Activated CD8-positive, alpha-beta memory T cell treated with anti-CD3 and anti-CD28 coated beads for 4 hours (primary cell): ENCODE measurements around the gene HOXD4.

ENCODE experiments used
- DNase-seq, 2 donors: peaks; one replicate each; pipeline ENCODE4 v3.0.0-alpha.2; 2020; ENCODE audit warnings: low read depth in 2 of 2

Gene HOXD4

DNA sequence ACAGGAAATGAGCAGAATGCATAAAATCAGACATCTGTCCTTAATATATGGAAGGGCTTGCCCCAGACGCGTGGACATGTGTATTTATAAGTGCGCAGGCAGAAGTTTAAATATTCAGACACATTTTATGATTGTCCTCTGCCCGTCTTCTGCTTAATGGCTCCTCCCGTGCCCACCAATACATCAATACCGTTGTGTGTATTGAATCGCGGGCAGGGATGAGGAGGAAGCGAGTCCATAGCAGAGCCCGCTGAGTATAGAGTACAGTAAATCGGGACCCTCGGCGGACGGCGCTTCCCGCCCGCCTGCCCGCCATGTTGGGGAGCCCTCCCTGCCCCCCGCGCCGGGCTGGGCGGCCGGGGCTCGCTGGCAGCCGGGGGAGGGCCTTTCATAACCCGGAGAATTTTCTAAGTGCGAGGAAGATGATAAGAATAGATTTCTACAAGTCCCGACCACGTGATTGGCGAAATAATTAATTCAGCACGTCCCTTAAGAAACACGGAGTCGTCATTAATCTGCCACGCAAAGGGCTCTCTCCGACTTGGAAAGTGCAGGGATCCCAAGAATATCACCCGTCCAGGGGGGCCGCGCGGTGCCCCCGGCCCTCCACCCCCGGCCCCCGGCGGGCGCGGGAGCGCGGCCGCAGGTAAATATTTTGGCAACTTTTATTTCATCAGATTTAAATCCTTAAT, 5.6 kb downstream of the HOXD4 start, which contains the start of gene HOXD3:
Gene HOXD3 (plus strand): TSS at position 501 of the 692 bp plus-strand sequence. CDS start 11,808 bp downstream, outside the sequence.
- no peak for DNase-seq

DNA sequence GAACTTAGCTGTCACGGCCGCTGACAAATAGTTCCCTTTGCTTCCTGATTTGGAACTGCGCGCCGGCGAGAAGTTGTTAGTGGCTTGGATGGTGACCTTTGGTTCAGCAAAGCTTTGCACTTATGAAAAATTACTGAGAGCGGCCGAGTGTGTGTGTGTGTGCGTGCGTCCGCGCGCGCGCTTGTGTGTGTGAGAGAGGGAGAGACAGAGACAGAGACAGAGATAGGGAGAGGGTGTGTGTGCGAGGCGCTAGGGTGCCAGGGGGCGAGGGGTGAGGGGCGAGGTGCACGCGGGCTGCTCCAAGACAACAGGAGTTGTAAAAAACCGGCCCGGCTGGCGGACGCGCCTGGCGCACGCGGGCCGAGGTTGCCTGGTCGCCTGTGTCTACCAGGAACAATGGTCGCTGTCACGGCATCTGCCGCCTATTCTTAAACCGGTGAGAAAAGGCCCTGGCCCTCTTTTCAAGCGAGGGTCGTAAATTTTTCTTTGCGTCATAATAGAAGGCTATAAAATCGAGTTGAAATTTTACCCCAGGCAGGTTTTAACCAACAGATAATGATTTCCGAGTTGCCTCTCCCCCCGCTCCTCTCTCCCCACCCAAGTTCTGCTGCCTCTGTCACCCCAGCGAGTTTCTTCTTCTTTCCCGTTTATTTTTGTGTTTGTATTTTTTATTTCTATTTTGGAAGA, 6.3 kb downstream of the HOXD4 start:
- DNase-seq: no peak

DNA sequence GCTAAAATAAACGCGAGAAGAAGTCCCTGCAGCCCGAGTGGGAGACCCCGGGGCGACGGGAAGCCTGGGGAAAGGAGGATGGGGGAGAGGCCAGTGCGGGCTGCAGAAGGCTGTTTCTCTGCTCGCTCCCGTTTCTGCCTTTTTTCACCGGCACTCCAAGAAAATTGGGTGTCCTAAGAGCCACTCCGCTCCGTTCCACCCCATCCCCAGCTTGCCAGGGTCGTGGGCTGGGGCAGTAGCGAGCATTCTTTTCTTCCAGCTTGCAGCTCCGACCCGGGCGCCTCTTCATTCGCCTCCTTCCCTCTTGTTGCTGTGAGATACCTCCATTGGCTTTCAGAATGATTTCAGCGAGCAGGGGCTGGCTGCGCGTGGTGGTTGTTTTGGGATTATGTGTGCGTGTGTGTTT, 6.8 kb downstream of the HOXD4 start:
- no peak for DNase-seq

DNA sequence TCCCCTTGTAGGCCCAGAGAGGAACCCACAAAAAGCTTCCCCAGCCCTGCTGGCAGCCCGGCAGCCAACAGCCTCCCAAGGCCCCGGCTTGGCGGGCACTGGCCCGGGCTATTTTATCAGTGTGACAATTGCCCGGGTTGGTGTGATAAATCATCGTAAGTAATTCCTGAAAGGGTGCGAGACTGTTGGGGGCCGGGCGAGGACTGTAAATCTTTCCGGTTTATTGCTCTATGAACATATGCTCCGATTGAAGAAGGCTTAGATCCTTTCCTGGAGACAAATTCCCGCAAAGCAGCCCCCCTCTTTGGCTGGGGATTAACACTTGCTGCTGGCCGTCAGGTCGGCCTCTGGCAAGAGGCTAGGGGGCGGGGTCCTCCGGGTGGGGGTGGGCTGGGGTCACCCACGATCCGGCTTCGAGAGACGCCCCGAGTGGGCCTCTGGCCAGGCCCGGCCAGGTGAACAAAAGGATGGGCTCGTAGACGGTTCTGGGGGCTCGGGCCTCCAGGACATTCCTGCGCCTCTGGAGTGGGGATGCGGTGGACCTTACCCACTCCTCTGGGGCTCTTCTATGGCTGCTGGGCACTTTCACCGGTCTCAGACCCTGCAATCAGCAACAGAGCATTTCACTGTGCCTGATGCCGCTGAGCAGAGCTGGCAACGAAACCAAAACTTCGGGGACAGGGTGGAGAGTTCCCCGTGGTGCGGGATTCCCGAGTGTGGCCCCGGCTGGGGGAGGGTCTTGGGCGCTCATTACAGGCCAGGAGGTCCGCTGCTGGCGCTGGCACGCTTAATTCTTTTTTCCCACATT, 7.7 kb downstream of the HOXD4 start:
- DNase-seq: no peak

DNA sequence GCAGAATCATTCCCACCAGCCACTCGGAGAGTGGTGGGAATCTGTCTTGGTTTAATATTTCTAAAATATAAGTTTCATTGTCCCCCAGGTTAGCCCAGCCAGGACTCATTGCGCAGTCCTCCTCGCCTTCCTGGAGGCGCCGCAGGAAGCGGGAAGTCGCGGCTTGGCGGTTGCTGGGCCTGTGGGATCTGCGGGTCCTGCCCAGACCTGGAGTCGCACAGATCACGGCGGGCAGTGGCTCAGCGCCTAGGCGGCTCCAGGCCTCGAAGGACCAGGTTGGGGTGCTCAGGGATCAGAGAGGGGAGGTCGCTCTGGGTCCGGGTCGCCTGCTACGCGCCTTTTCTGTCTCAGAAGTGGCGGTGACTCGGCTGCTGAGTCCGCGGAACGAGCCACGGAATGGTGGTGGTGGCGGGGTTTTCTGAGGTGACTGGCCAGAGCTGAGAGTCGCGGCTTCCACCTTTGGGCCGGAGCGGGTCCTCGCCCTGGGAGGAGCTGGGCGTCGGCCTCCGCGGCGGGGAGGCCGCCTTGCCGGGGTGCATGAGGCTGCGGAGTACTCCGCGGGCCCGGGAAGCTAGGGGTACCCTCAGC, 8.4 kb downstream of the HOXD4 start:
- DNase-seq: no peak

DNA sequence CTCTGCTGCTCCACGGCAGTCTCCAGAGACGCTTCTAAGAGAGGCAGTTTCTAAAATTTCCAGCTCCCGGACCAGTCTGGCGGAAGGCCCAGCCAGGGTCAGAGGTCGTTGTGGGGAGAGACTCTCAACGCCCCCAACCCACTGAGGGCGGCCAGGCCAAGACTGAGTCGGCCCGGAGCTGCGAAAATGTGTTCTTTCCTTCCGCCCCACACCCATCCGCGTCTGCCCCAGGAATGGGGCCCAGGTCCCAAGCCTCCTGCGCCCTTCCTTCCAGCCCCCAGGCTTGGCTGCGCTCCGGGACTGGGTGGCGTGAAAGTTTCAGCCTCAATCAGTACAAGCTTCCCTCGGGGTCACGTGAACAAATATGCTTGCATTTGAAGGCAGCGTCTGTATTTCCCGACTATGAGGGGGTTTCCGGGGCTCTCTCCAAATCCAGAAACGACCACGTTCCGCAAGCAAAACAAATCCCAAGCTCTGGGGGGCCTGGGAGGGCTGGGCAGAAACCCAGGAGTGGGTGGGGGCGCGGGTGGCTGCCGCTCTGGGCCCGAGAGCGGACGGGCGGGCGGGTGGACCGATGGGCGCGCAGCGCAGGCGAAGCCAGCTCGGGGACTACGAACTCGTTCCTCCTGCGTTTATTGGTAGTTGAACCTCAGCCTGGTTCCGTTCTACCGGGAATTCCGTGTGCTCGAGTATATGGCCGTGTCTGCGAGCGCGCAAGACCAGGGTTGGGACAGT, 9.1 kb downstream of the HOXD4 start:
- no peak for DNase-seq

DNA sequence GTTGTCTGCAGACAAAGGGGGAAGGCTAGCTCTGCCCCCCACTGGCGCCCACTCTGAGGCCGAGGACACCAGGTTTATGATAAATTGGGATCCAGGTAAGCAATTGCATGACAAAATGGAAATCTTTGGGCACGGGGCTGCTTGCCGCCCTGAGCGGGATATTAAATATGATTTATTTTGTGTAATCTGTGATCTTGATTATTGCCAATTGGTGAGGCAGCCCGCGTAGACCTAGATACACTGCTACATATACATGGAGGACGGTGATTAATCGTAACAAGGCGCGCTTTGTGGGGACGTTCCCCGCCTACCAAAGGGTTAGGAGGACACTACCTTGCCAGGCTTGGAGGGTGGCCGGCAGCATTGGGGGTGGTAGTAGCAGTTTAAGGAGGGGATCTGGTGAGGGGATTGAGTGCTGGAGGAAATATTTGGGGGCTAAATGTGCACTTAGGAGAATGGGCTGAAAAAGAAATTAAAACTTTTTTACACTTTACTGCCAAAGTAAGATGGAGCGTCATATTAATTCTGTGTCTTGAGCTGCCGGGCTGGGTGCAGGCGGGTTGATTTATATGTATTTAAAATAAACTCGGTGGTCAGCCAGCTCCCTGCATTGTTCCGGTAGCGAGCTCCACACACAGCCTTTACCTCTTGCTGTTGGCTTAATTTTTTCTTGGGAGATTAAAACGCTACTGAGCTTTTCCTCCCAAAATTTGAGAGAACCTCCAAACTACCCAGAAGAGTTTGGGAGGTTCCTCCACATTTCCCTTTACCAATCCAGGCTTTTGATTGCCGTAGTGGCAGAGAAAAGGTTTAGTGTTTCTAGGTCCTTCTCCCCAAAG, 9.9 kb downstream of the HOXD4 start:
- no peak for DNase-seq

DNA sequence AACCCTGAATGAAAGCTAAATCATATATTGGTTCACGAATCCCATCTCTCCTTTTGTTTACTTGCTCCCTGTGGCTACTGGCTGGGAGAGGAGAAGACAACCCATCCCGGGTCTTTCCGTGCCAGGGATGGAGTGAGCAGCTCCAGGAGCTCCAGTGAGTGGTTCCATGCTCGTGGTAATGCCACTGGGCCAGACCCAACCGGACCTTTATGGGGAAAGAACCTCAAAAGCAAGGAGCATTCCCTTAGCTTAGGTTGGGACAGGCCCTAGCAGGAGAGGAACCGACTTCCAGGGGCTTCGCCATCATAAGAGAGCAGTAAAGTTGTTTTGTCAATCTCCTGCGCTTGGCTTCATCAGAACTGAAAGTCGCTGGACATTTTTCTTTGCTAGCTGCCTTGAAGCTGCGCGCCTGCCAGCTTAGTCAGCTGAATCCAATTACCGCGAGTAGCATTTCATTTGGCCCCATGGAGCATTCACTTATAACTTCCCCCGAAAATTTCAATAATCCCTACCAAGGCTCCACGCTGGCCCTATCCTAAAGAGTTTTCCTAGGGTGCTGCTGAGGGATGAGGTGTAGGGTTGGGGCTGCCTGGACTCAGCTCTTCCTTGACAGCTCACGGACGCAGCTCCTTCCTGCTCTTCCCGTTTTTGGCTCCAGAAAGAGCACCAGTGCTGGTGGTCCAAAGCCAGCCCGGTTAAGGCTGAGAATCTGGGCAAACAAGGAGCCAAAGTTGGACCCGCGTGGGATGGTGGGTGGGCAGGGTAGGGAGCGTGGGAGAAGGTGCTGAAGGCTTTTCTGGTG, 10.7 kb downstream of the HOXD4 start:
- no peak for DNase-seq

DNA sequence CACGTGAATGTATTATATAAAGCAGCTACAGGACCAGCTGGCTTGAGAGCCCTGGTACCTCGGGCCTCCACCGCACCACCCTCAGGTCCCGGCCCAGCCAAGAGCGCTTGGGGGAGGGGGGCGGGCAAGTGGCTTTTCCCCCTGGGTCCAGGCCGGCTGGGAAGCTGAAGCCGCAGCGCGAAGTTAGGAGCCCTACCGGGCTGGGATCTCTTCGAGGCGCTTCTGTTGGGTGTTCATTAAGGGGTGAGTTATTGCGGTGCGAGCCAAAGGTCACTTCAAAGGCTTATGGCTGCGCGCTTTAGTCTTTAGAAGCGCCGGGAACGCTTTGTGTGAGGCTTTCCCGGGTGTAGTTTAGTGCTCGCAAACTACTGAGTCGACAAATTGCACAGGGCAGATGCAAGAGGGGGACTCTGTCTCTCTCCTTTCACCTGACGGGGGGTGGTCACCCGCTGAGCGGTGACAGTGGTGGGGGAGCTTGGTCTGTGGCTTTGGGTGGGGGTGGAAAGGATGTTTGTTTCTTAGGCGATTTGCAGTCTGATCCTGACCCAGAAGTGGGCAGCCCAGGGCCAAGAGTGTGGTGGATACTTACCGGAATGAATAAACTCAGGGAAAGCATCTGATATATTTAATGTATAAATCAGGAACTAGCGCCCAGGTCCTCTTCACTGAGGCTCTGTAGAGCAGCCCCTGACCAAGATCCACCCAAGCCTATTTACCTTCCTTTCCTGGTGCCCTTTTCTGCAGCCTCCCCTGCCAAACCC, 11.7 kb downstream of the HOXD4 start:
- no peak for DNase-seq

DNA sequence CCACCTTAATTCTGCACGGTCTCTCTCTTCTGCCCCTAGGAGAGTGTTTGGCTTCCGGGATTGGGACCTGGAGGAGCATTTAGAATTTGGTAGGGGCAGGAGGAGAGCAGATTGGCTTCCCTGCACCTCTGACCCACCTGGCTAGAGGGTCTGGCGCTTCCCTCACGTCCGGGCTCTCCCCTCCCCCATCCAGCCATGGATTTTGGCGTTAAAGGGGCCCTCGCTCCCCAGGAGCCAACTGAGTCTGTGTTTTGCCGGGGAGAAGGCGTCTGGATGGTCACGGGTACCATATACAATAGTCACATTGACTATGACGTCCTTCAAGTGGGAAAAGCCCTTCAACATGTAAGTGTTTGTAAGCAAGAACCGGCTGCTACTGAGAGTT, 12.3 kb downstream of the HOXD4 start:
- no peak for DNase-seq

DNA sequence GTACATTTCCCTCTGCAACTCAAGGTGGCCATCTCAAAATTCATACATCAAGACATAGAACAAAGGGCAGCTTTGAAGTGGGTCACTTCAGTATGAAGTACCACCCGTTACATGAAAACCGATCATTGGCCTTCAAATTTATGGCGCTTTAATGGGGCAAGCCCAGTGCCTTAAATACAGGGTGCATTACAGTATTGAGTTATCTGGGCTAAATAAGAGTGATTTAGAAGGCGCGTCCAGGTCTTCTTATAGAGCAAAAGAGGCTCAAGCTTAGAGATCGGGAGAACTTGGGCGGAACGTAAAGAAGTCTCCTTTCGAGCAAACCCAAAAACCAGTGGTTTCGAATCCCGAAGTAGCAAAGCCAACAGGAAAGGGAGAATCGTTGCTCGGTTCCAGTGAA, 12.9 kb downstream of the HOXD4 start:
- no peak for DNase-seq

DNA sequence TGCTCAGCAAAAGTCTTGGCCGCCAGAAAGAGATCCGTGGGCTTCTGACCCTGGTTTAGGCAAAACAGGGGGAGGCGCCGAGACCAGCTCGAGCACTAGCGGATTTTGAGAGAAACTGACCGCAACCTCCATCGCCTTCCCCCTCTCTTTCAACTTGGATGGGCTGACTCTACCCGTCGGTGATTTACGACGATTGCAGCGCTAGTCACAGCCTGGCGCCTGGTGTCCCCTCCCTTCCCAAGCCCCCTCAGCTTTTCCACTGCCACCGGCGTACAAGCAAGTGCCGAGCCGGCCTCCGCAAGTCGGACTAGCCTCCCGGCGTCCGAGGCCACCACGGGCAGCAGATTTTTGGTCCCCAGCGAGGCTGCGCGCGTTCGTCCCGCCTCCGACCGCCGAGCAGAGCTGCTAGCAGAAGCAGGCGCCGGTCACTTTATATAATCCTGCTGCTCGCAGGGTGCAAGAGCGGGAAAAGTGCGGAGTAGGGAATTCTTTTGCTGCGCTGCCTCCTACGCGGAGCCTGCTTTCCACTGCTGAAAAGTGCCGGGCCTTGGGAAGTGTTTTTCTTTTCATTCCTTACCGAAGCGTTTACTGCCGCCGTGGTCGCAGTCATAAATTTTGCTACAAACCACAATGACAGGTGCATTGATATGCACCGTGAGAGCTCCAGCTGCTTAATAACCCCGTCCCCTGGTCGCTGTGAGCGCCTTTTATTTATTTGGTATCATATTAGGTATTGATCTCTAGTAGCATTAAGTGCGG, 13.4 kb downstream of the HOXD4 start:
- DNase-seq: no peak

DNA sequence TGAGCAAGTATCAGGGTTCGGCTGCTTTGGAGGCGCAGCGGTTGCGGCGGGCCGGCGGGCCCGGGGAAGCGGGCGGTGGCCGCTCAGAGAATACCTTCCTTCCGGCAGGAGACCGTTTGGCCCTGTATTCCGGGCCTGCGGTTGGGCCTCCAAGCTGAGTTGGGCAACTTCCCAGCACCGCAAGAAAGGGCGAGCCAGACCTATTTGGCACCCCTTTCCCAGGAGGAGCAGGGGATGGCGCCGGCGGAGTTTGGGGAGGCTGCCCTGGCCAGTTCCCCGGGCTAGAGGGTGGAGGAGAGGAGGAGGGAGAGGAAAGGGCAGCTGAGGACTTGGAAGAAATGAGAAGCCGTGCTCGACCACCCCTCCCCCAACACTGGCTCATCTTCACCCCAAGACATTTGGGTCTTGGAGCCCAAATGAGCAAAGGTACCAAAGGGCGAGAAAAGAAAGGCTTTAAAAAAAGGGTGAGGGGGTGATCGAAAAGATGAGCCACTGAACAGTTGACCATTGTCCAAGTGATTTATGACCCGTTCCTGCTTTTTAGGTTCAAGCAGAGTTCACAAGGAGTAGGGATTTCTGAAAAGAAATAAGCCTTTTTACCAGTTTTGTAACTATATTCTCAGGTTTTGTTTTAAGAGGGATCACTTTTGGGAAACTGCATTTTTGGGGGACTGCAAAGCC, 14.2 kb downstream of the HOXD4 start:
- DNase-seq: no peak

DNA sequence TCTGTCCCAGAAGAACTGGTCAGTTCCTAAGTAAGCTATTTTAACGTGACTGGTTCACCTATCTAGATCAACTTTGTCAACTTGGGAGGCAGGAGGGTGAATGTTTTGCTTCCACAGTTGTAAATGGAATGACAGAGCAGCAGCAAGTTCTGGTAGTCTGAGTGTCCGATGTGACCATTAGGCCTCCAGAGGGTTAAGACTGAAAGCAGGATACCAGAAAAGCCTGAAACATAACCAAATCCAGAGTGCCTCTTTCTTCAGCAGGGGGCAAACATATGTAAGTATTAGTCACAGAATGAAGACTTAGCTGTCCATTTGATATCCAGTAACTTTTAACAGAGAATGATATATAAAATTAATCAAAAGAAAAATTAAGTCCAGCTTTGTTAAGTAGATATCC, 14.9 kb downstream of the HOXD4 start:
- DNase-seq: no peak

DNA sequence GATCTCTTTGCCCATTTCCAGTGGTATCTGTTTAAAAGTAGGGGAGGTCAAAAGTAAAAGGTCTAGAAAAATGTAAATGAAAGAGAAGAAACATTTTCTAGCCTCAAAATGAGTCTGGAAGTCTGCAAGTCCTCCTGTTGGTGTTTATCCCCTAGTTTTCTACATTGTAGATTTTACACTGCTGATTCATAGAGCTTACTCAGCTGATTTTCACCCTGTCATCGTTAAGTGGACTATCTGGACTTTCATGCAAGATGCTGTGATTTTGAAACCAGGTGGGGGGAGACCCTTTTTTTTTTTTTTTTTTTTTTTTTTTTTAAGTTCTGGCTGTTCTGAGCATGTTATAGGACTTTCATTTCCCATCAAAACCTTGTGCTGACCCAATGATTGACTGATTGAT, 16.0 kb downstream of the HOXD4 start:
- no peak for DNase-seq

DNA sequence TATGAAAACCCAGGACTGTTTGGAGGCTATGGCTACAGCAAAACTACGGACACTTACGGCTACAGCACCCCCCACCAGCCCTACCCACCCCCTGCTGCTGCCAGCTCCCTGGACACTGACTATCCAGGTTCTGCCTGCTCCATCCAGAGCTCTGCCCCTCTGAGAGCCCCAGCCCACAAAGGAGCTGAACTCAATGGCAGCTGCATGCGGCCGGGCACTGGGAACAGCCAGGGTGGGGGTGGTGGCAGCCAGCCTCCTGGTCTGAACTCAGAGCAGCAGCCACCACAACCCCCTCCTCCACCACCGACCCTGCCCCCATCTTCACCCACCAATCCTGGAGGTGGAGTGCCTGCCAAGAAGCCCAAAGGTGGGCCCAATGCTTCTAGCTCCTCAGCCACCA, 17.8 kb downstream of the HOXD4 start:
- DNase-seq: no peak

DNA sequence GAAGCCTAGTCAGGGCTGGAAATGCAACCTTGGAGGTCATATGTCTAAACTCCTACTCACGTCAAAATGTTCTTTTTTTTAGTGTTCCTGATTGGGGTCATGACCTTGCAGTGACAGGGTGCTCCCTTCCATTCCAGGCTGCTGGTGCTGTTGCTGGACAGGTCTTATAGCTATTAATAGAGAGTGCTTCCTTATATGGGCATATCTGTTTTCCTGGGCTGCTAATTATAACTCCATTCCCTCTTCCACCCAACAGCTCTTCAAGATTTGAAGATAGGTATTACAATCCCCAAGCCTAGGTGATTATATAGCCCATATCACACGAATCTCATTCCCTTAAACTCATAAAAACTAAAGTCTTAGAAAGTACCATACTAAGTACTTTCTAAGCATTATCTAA, 18.4 kb downstream of the HOXD4 start:
- no peak for DNase-seq
